ENCODE measurements around the gene POFUT1. TPM values are rescaled to one million over a fixed set of nuclear protein-coding genes. Genes with fewer than 3 reads are reported as not detected.
A peak's percentile ranks its signal among the peaks of the same experiment; 100 is the strongest.

Gene POFUT1
- total RNA-seq, 1 donor from 2014 or later, result 24.0 TPM

- no peak for TF ChIP-seq CTCF (IDR thresholded peaks at IDR 0.05)
- Mint-ChIP-seq H3K27me3 (no peaks in the 10 kb centered on the region), H3K4me1 (peaks cover 63% of the 10 kb centered on the region), H3K9me3 (no peaks in the 10 kb centered on the region), H3K4me3 (peak overlapping the region; percentile 91), H3K27ac (peak overlapping the region; percentile 85), H3K36me3 (ENCODE audit: low read depth) (peaks cover 51% of the 10 kb centered on the region)
- intact Hi-C loops (cut with micrococcal nuclease), result loop anchor here (5.0 to 10.0 kb wide), 5 partner anchors 153 to 767 kb away; partner anchors contain the start of genes HCK and PDRG1
- no peak for ATAC-seq (ENCODE audit: low read depth)
- DNase-seq, result no peak
- ChIA-PET CTCF (interaction anchor here (0.6 kb wide), 1 partner anchor 299 kb away, joined by 3 read pairs; no protein-coding TSS in a partner anchor), POLR2A (interaction anchor here (1.6 kb wide), 1 partner anchor 96 kb away, joined by 3 read pairs; the partner anchor contains the start of gene TM9SF4)
These were observed 2.4 kb upstream of the POFUT1 start for GRCh38 chr20:32205110-32205842.

DNA sequence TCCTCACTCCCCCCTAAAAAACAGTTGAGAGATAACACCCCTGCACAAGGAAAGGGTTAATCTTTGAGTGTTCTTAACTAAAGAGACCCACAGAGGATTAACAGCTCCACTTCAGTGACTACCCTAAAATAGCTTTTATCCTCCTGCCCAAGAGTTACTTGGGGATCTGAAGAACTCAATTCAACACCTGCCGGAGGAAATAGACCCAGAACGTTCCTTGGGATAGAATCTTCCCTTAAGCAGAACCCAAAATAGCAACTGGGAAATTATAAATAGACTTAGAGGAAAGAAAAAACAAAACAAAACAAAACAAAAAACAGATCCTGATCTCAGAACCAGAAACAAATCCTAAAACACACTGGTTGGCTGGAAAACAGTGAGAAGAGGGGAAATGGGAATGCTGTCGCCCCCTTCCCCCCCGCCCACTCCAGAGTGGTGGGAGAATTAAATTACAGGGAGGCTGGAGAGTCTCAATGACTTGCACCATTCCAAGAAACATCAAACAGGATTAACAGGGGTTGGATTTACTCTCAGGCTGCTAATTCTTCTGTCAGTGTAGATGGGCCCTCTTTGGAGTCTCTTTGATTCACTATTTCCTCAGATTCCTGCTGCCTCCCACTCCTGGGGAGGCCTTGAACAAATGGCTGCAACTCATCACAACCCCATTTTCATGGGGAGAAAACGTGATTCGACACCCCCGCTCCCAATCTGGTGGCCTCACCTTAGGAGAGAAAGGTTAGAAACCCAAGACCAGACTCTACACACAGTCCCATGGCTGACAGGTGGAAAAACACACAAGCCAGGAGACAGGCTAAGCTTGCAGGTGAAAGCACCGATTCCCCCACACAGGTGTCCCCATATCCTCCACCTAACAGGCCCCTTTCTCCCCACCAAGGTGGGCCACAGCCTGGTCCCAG lies 1.6 kb upstream of the POFUT1 start:
- H3K27ac Mint-ChIP-seq, result peak overlapping the region; percentile 85
- POLR2A ChIA-PET, result interaction anchor here (1.6 kb wide), 1 partner anchor 96 kb away, joined by 3 read pairs; the partner anchor contains the start of gene TM9SF4

GRCh38 chr20:32206760-32207625 lies 687 bp upstream of the POFUT1 start:
- peaks cover 48% of the 10 kb centered on the region for H3K36me3 Mint-ChIP-seq (ENCODE audit: low read depth)
- DNase-seq, result no peak

More for the DNA sequence above, 1.6 kb upstream of the POFUT1 start:
- intact Hi-C loops (cut with micrococcal nuclease), result loop anchor here (5.0 to 10.0 kb wide), 5 partner anchors 154 to 766 kb away; partner anchors contain the start of genes HCK and PDRG1
- peaks cover 49% of the 10 kb centered on the region for H3K36me3 Mint-ChIP-seq (ENCODE audit: low read depth)
- no peak for ATAC-seq (ENCODE audit: low read depth)
- CTCF ChIA-PET, result interaction anchor here (0.6 kb wide), 1 partner anchor 298 kb away, joined by 3 read pairs; no protein-coding TSS in a partner anchor
- DNase-seq, result no peak
- no peaks in the 10 kb centered on the region for H3K27me3 Mint-ChIP-seq
- no peaks in the 10 kb centered on the region for H3K9me3 Mint-ChIP-seq
- no peak for TF ChIP-seq CTCF (IDR thresholded peaks at IDR 0.05)
- H3K4me1 Mint-ChIP-seq, result peaks cover 63% of the 10 kb centered on the region
- H3K4me3 Mint-ChIP-seq, result peak overlapping the region; percentile 91

More at GRCh38 chr20:32206760-32207625, 687 bp upstream of the POFUT1 start:
- CTCF ChIA-PET, result no interaction called here
- Mint-ChIP-seq H3K4me1 (peaks cover 63% of the 10 kb centered on the region), H3K27me3 (no peaks in the 10 kb centered on the region), H3K4me3 (peak overlapping the region; percentile 91), H3K9me3 (no peaks in the 10 kb centered on the region), H3K27ac (peak overlapping the region; percentile 85)
- ATAC-seq (ENCODE audit: low read depth), result peak; percentile 4
- no peak for TF ChIP-seq CTCF (IDR thresholded peaks at IDR 0.05)
- POLR2A ChIA-PET, result interaction anchor here (0.6 kb wide), 1 partner anchor 152 kb away, joined by 3 read pairs; no protein-coding TSS in a partner anchor
- intact Hi-C loops (cut with micrococcal nuclease), result loop anchor here (1.0 to 10.0 kb wide), 9 partner anchors 70 to 765 kb away; partner anchors contain the start of genes ASXL1, HCK, KIF3B and PDRG1

Data from activated B cell treated with CpG ODN at 0.5 μM for 24 hours (primary cell).